ENCODE results near the gene TBRG1. TPM values are rescaled to one million over a fixed set of nuclear protein-coding genes. Genes with fewer than 3 reads are reported as not detected.

TBRG1 gene
- total RNA-seq, 4 donors from 2014 or later = 19.8 to 44.0 (median 30.3) TPM

DNA sequence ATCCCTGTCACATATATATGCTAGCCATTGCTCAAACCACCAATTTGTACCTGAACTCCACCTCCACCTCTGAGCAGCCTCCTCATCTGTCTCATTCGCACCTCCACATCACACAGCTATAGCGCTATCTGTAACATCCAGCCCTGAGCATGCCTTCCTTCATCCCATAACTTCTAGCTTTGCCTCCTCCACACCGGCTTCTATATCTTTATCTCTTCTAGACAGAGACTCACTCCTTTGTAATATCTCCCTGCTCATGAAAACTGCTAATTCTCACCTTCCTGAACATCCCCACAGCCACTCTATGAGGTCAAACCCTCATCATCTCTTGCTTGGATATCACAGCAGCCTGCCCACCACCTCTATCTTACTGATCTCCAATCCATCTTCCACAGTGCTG lies 44.9 kb downstream of the TBRG1 start:
- intact Hi-C loops (cut with DNase I; ENCODE audit: low total_unique reads) (loop anchor here (10.0 kb wide), 1 partner anchor 197 kb away; the partner anchor contains the start of gene ROBO3), in situ Hi-C loops (cut with MboI; ENCODE audit: low pct_ligation_motif_present in 1 of 4, low pct_unique_long_range_greater_than_20kb in 1 of 4, low sequenced_read_pairs in 3 of 4) (loop anchor here in 3 of 4 donors (10.0 to 25.0 kb wide), 4 partner anchors 95 to 170 kb away; partner anchors contain the start of genes ESAM (in 2 of the 3) and VSIG2 (in 1 of the 3))
- DNase-seq = no peak
- 90 to 92% methylated on average over 1 to 3 of the region's 3 CpGs for WGBS, 2 donors (ENCODE audit: low coverage in 1 of 2)
- Histone ChIP-seq H3K36me3 (peaks cover 0 to 5% (median 0%) of the 10 kb centered on the region in 4 donors), H3K27ac (no peak overlapping the region), H3K4me1 (peaks cover 3 to 18% (median 8%) of the 10 kb centered on the region in 4 donors), H3K9me3 (no peaks in the 10 kb centered on the region), H3K27me3 (no peaks in the 10 kb centered on the region), H3K4me3 (no peak overlapping the region)
- no peak for TF ChIP-seq POLR2AphosphoS5 (IDR thresholded peaks at IDR 0.05)
- no peak for TF ChIP-seq CTCF (IDR thresholded peaks at IDR 0.05)
- TF ChIP-seq POLR2A (IDR thresholded peaks at IDR 0.05) = no peak
- no peak for TF ChIP-seq EP300 (IDR thresholded peaks at IDR 0.05; ENCODE audit: low read depth)

DNA sequence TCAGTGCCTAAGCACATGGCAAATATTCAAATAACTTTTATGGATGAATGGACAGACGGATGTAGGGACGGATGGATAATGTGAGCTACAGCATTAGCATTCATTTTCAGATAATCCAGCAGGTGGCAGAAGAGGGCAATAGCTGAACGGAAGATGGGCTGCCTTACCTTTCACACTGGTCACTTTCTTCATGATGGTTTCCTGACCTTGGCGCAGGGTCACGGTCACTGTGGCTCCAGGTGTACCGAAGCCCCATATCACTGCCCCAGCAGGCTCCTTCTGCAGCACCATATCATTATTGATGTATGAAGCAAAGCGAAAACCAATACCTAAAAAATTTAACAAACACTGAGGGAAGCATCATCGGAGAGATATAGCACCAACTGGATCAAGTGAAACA lies 46.5 kb downstream of the TBRG1 start:
- WGBS, 2 donors (ENCODE audit: low coverage in 1 of 2) = 20 to 24% methylated on average over 8 of the region's 8 CpGs
- intact Hi-C loops (cut with DNase I; ENCODE audit: low total_unique reads) = loop anchor here (1.0 to 10.0 kb wide), 2 partner anchors 167 to 196 kb away; partner anchors contain the start of gene ROBO3
- peak; percentile 35 for DNase-seq

GRCh38 chr11:124670732-124671131 lies 48.1 kb downstream of the TBRG1 start:
- WGBS, 2 donors (ENCODE audit: low coverage in 1 of 2) = 63% methylated on average over 3 of the region's 3 CpGs; no CpG with 5 or more reads in 1 of the 2 donors
- Histone ChIP-seq H3K9me3 (no peaks in the 10 kb centered on the region), H3K27ac (no peak overlapping the region), H3K27me3 (no peaks in the 10 kb centered on the region), H3K36me3 (no peaks in the 10 kb centered on the region), H3K4me3 (no peak overlapping the region), H3K4me1 (peaks cover 10 to 40% (median 15%) of the 10 kb centered on the region in 4 donors)
- DNase-seq = no peak
- in situ Hi-C loops (cut with MboI; ENCODE audit: low pct_ligation_motif_present in 1 of 4, low pct_unique_long_range_greater_than_20kb in 1 of 4, low sequenced_read_pairs in 3 of 4) = loop anchor here (5.0 to 25.0 kb wide), 4 partner anchors 92 to 167 kb away; partner anchors contain the start of genes ESAM (in 3 of the 4) and VSIG2 (in 1 of the 4)
- intact Hi-C loops (cut with DNase I; ENCODE audit: low total_unique reads) = no loop called here
- TF ChIP-seq EP300 (IDR thresholded peaks at IDR 0.05; ENCODE audit: low read depth) (no peak), POLR2A (IDR thresholded peaks at IDR 0.05) (no peak), CTCF (IDR thresholded peaks at IDR 0.05) (no peak), POLR2AphosphoS5 (IDR thresholded peaks at IDR 0.05) (no peak)

More for the DNA sequence above, 46.5 kb downstream of the TBRG1 start:
- H3K27me3 ChIP-seq = no peaks in the 10 kb centered on the region
- no peaks in the 10 kb centered on the region for H3K9me3 ChIP-seq
- no peak overlapping the region for H3K4me3 ChIP-seq
- H3K27ac ChIP-seq = no peak overlapping the region
- H3K36me3 ChIP-seq = no peaks in the 10 kb centered on the region
- in situ Hi-C loops (cut with MboI; ENCODE audit: low pct_ligation_motif_present in 1 of 4, low pct_unique_long_range_greater_than_20kb in 1 of 4, low sequenced_read_pairs in 3 of 4) = loop anchor here in 3 of 4 donors (10.0 to 25.0 kb wide), 4 partner anchors 93 to 168 kb away; partner anchors contain the start of genes ESAM (in 2 of the 3) and VSIG2 (in 1 of the 3)
- peaks cover 5 to 26% (median 10%) of the 10 kb centered on the region in 4 donors for H3K4me1 ChIP-seq
- peak; percentile 78 to 86 (median 82) for TF ChIP-seq CTCF (IDR thresholded peaks at IDR 0.05)
- no peak for TF ChIP-seq POLR2A (IDR thresholded peaks at IDR 0.05)

DNA sequence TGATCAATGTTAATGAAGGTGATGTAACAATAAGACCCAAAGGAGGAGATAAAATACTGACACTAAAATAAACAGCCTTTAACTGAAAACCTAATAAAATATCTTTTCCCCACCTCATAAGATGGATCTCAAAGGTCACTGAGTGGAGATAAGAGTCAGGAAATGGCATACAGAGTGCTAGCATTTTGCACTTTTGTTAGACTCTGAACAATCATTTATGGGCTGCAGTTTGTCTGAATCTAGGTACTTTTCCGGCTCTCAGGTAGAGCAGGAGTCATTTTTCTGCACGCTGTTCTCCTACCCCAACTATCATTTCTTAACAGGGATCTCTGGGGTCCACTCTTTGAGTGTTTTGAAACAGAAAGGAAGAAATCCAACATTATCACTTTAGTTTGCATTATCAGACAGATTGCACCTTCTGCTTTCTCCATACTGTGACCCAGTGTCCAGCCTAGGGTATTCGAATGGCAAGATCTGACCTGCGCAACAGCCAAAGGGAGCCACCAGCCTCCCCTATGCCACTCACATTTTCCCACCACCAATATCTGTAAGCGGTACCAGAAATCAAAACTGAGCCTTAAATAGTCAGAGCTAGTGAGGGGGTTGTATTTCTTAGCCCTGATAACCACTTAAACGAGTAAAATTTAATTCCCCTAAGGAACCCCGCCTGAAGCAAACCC lies 50.0 kb downstream of the TBRG1 start:
- peak overlapping the region; percentile 72 to 95 (median 78) for H3K4me3 ChIP-seq
- intact Hi-C loops (cut with DNase I; ENCODE audit: low total_unique reads) = loop anchor here (2.0 kb wide), 1 partner anchor 90 kb away; the partner anchor contains the start of gene ESAM
- no peak for DNase-seq
- H3K27me3 ChIP-seq = no peaks in the 10 kb centered on the region
- peak overlapping the region; percentile 90 to 95 (median 92) for H3K27ac ChIP-seq
- TF ChIP-seq POLR2AphosphoS5 (IDR thresholded peaks at IDR 0.05) (peak; percentile 12 to 75 (median 75)), POLR2A (IDR thresholded peaks at IDR 0.05) (peak; percentile 67), CTCF (IDR thresholded peaks at IDR 0.05) (no peak)
- no peaks in the 10 kb centered on the region for H3K36me3 ChIP-seq
- H3K9me3 ChIP-seq = no peaks in the 10 kb centered on the region
- WGBS, 2 donors (ENCODE audit: low coverage in 1 of 2) = 36 to 51% methylated on average over 3 to 7 of the region's 7 CpGs
- in situ Hi-C loops (cut with MboI; ENCODE audit: low pct_ligation_motif_present in 1 of 4, low pct_unique_long_range_greater_than_20kb in 1 of 4, low sequenced_read_pairs in 3 of 4) = loop anchor here (5.0 to 25.0 kb wide), 4 partner anchors 90 to 165 kb away; partner anchors contain the start of genes ESAM (in 3 of the 4) and VSIG2 (in 1 of the 4)
- peaks cover 10 to 54% (median 17%) of the 10 kb centered on the region in 4 donors for H3K4me1 ChIP-seq
